CD4-positive, alpha-beta T cell treated with Interferon gamma for 1 hour (primary cell): ENCODE results near the gene KRTAP5-4.
"Not testable (repeated sequence)": the region's sequence is repeated elsewhere in the genome, so short reads cannot be mapped to it uniquely, and the experiment has no call there.

Source experiments
- DNase-seq: peaks from one replicate; pipeline ENCODE4 v3.0.0-alpha.2; 2020

Gene KRTAP5-4

GRCh38 chr11:1622086-1622485, at the start of gene KRTAP5-4:
Gene KRTAP5-4, minus strand, starts transcription at chr11:1622138. Its CDS starts 45 bp downstream, at chr11:1622093.
- no peak for DNase-seq

- DNase-seq = no peak
Observed at GRCh38 chr11:1671658-1672057, 49.7 kb upstream of the KRTAP5-4 start.

GRCh38 chr11:1670905-1671371, 49.0 kb upstream of the KRTAP5-4 start:
- no peak for DNase-seq

- not testable (repeated sequence) for DNase-seq
Observed at GRCh38 chr11:1670457-1670856, 48.5 kb upstream of the KRTAP5-4 start.

- no peak for DNase-seq
Observed at GRCh38 chr11:1669546-1670218, 47.7 kb upstream of the KRTAP5-4 start.

- no peak for DNase-seq
Observed at GRCh38 chr11:1668911-1669473, 47.1 kb upstream of the KRTAP5-4 start.

GRCh38 chr11:1667906-1668305, 46.0 kb upstream of the KRTAP5-4 start:
- no peak for DNase-seq

- DNase-seq = no peak
Observed at GRCh38 chr11:1667121-1667850, 45.3 kb upstream of the KRTAP5-4 start.

GRCh38 chr11:1665313-1665712, 43.4 kb upstream of the KRTAP5-4 start:
- DNase-seq = no peak

- DNase-seq = not testable (repeated sequence)
Observed at GRCh38 chr11:1662699-1663283, 40.9 kb upstream of the KRTAP5-4 start.

GRCh38 chr11:1661454-1662269, 39.7 kb upstream of the KRTAP5-4 start:
- not testable (repeated sequence) for DNase-seq

- DNase-seq = no peak
Observed at GRCh38 chr11:1660111-1660867, 38.4 kb upstream of the KRTAP5-4 start.

- DNase-seq = no peak
Observed at GRCh38 chr11:1659506-1659905, 37.6 kb upstream of the KRTAP5-4 start.

- DNase-seq = no peak
Observed at GRCh38 chr11:1656670-1657069, 34.7 kb upstream of the KRTAP5-4 start.

GRCh38 chr11:1656061-1656441, 34.1 kb upstream of the KRTAP5-4 start:
- no peak for DNase-seq

GRCh38 chr11:1655168-1656060, 33.5 kb upstream of the KRTAP5-4 start:
- no peak for DNase-seq

- DNase-seq = no peak
Observed at GRCh38 chr11:1654388-1655167, 32.6 kb upstream of the KRTAP5-4 start.

GRCh38 chr11:1653541-1654387, 31.8 kb upstream of the KRTAP5-4 start:
- DNase-seq = no peak
